Natural killer cell treated with Interleukin-12 subunit alpha and Interleukin-12 subunit beta and Interleukin-15 and Interleukin-18, amount 100 ng/mL, for 72 hours (primary cell): ENCODE data around the gene ROBO1. TPM values are rescaled to one million over a fixed set of nuclear protein-coding genes. Genes with fewer than 3 reads are reported as not detected.

Source experiments
- ATAC-seq, 2 donors: fragments of 150-1000 bp; cut with Tn5 transposase in 1 of 2; sonication (Bioruptor Pico), chemical (Tn5 transposase) in 1 of 2; 2 replicates each; pipeline ENCODE4 v1.10.0; 2021
- DNase-seq: peaks from one replicate; pipeline ENCODE4 v3.0.0; 2022; ENCODE audit warnings: low spot score
- H3K27ac Mint-ChIP-seq, 2 donors: 1 replicate in 1 of 2; 2 replicates in 1 of 2; pipeline ENCODE4 v1.8.0; 2022; ENCODE audit warnings: mixed read lengths in 2 of 2, mild to moderate bottlenecking in 1 of 2, moderate library complexity in 1 of 2
- H3K27me3 Mint-ChIP-seq, 2 donors: 1 replicate in 1 of 2; 2 replicates in 1 of 2; pipeline ENCODE4 v1.8.0; 2022; ENCODE audit warnings: mixed read lengths in 2 of 2
- H3K36me3 Mint-ChIP-seq: one replicate; pipeline ENCODE4 v1.8.0; 2022; ENCODE audit warnings: mixed read lengths
- H3K4me1 Mint-ChIP-seq, 2 donors: 1 replicate in 1 of 2; 2 replicates in 1 of 2; pipeline ENCODE4 v1.8.0; 2022; ENCODE audit warnings: low read depth in 2 of 2, mixed read lengths in 2 of 2, mild to moderate bottlenecking in 1 of 2
- H3K4me3 Mint-ChIP-seq: one replicate; pipeline ENCODE4 v1.8.0; 2022; ENCODE audit warnings: mixed read lengths
- H3K9me3 Mint-ChIP-seq: 2 replicates; pipeline ENCODE4 v1.8.0; 2022; ENCODE audit warnings: mixed read lengths
- total RNA-seq, 2 donors: library from RNA; stranded (reverse); gene quantifications; one replicate each; pipeline ENCODE4 v1.2.3, GENCODE V29; 2022

The ROBO1 gene
- total RNA-seq, 2 donors from 2014 or later: 0.05 TPM; not detected in 1

GRCh38 chr3:79436387-79436786 is 331.4 kb downstream of the ROBO1 start:
- DNase-seq (no peak), ATAC-seq (no peak)
- no peaks in the 10 kb centered on the region for H3K36me3 Mint-ChIP-seq
- no peak overlapping the region for H3K27ac Mint-ChIP-seq
- no peaks in the 10 kb centered on the region for H3K27me3 Mint-ChIP-seq
- no peaks in the 10 kb centered on the region for H3K4me1 Mint-ChIP-seq
- no peak overlapping the region for H3K4me3 Mint-ChIP-seq
- H3K9me3 Mint-ChIP-seq: peaks cover 10% of the 10 kb centered on the region

GRCh38 chr3:79427081-79427480 is 340.7 kb downstream of the ROBO1 start:
- H3K27me3 Mint-ChIP-seq: no peaks in the 10 kb centered on the region
- DNase-seq: no peak

GRCh38 chr3:79424811-79425210 is 343.0 kb downstream of the ROBO1 start:
- DNase-seq (no peak), ATAC-seq (no peak)
- Mint-ChIP-seq H3K27me3 (no peaks in the 10 kb centered on the region), H3K4me3 (no peak overlapping the region), H3K27ac (no peak overlapping the region), H3K9me3 (peaks cover 11% of the 10 kb centered on the region), H3K36me3 (no peaks in the 10 kb centered on the region), H3K4me1 (no peaks in the 10 kb centered on the region)

More at GRCh38 chr3:79427081-79427480, 340.7 kb downstream of the ROBO1 start:
- no peaks in the 10 kb centered on the region for H3K36me3 Mint-ChIP-seq
- H3K4me1 Mint-ChIP-seq: no peaks in the 10 kb centered on the region
- H3K4me3 Mint-ChIP-seq: no peak overlapping the region
- peaks cover 5% of the 10 kb centered on the region for H3K9me3 Mint-ChIP-seq
- no peak overlapping the region for H3K27ac Mint-ChIP-seq
- no peak for ATAC-seq

- no peaks in the 10 kb centered on the region for H3K4me1 Mint-ChIP-seq
- peaks cover 15% of the 10 kb centered on the region for H3K9me3 Mint-ChIP-seq
- no peak overlapping the region for H3K4me3 Mint-ChIP-seq
- no peak for DNase-seq
- no peak overlapping the region for H3K27ac Mint-ChIP-seq
- no peaks in the 10 kb centered on the region for H3K36me3 Mint-ChIP-seq
- ATAC-seq: no peak
- H3K27me3 Mint-ChIP-seq: no peaks in the 10 kb centered on the region
Measured at GRCh38 chr3:79423417-79423816, 344.4 kb downstream of the ROBO1 start.

- no peaks in the 10 kb centered on the region for H3K27me3 Mint-ChIP-seq
- no peak overlapping the region for H3K27ac Mint-ChIP-seq
- H3K4me1 Mint-ChIP-seq: no peaks in the 10 kb centered on the region
- no peaks in the 10 kb centered on the region for H3K36me3 Mint-ChIP-seq
- no peak overlapping the region for H3K4me3 Mint-ChIP-seq
- peaks cover 10% of the 10 kb centered on the region for H3K9me3 Mint-ChIP-seq
- no peak for DNase-seq
- no peak for ATAC-seq
Measured at GRCh38 chr3:79421273-79421672, 346.5 kb downstream of the ROBO1 start.

GRCh38 chr3:79418855-79419621 is 348.8 kb downstream of the ROBO1 start:
- no peaks in the 10 kb centered on the region for H3K4me1 Mint-ChIP-seq
- H3K4me3 Mint-ChIP-seq: no peak overlapping the region
- no peak for DNase-seq
- no peaks in the 10 kb centered on the region for H3K36me3 Mint-ChIP-seq
- H3K9me3 Mint-ChIP-seq: peaks cover 13% of the 10 kb centered on the region
- no peak for ATAC-seq
- no peak overlapping the region for H3K27ac Mint-ChIP-seq
- H3K27me3 Mint-ChIP-seq: no peaks in the 10 kb centered on the region

- no peaks in the 10 kb centered on the region for H3K27me3 Mint-ChIP-seq
- H3K9me3 Mint-ChIP-seq: peaks cover 17% of the 10 kb centered on the region
- ATAC-seq (no peak), DNase-seq (no peak)
- H3K4me1 Mint-ChIP-seq: no peaks in the 10 kb centered on the region
- no peaks in the 10 kb centered on the region for H3K36me3 Mint-ChIP-seq
- H3K27ac Mint-ChIP-seq: no peak overlapping the region
- no peak overlapping the region for H3K4me3 Mint-ChIP-seq
Measured at GRCh38 chr3:79415356-79415755, 352.4 kb downstream of the ROBO1 start.

- no peak overlapping the region for H3K27ac Mint-ChIP-seq
- DNase-seq: no peak
- H3K4me1 Mint-ChIP-seq: no peaks in the 10 kb centered on the region
- no peak for ATAC-seq
- H3K9me3 Mint-ChIP-seq: peaks cover 17% of the 10 kb centered on the region
- H3K4me3 Mint-ChIP-seq: no peak overlapping the region
- no peaks in the 10 kb centered on the region for H3K36me3 Mint-ChIP-seq
- H3K27me3 Mint-ChIP-seq: no peaks in the 10 kb centered on the region
Measured at GRCh38 chr3:79414806-79415205, 353.0 kb downstream of the ROBO1 start.

GRCh38 chr3:79414035-79414434 is 353.8 kb downstream of the ROBO1 start:
- H3K27me3 Mint-ChIP-seq: no peaks in the 10 kb centered on the region
- no peaks in the 10 kb centered on the region for H3K4me1 Mint-ChIP-seq
- no peak overlapping the region for H3K27ac Mint-ChIP-seq
- ATAC-seq (no peak), DNase-seq (no peak)
- peaks cover 16% of the 10 kb centered on the region for H3K9me3 Mint-ChIP-seq
- no peaks in the 10 kb centered on the region for H3K36me3 Mint-ChIP-seq
- no peak overlapping the region for H3K4me3 Mint-ChIP-seq

- DNase-seq: no peak
- ATAC-seq: no peak
Measured at GRCh38 chr3:79412537-79412936, 355.3 kb downstream of the ROBO1 start.

GRCh38 chr3:79410617-79411016 is 357.2 kb downstream of the ROBO1 start:
- no peak for ATAC-seq
- Mint-ChIP-seq H3K4me3 (no peak overlapping the region), H3K27ac (no peak overlapping the region), H3K4me1 (no peaks in the 10 kb centered on the region), H3K27me3 (no peaks in the 10 kb centered on the region), H3K9me3 (peaks cover 13% of the 10 kb centered on the region), H3K36me3 (no peaks in the 10 kb centered on the region)
- no peak for DNase-seq

More at GRCh38 chr3:79412537-79412936, 355.3 kb downstream of the ROBO1 start:
- Mint-ChIP-seq H3K4me1 (no peaks in the 10 kb centered on the region), H3K27ac (no peak overlapping the region), H3K27me3 (no peaks in the 10 kb centered on the region), H3K36me3 (no peaks in the 10 kb centered on the region), H3K9me3 (peaks cover 13% of the 10 kb centered on the region), H3K4me3 (no peak overlapping the region)

- H3K36me3 Mint-ChIP-seq: no peaks in the 10 kb centered on the region
- ATAC-seq: no peak
- H3K4me3 Mint-ChIP-seq: no peak overlapping the region
Measured at GRCh38 chr3:79410136-79410535, 357.7 kb downstream of the ROBO1 start.

GRCh38 chr3:79406175-79406574 is 361.6 kb downstream of the ROBO1 start:
- Mint-ChIP-seq H3K4me3 (no peak overlapping the region), H3K36me3 (no peaks in the 10 kb centered on the region), H3K9me3 (peaks cover 10% of the 10 kb centered on the region), H3K27ac (no peak overlapping the region), H3K27me3 (no peaks in the 10 kb centered on the region), H3K4me1 (no peaks in the 10 kb centered on the region)
- ATAC-seq (no peak), DNase-seq (no peak)

More at GRCh38 chr3:79410136-79410535, 357.7 kb downstream of the ROBO1 start:
- Mint-ChIP-seq H3K27ac (no peak overlapping the region), H3K4me1 (no peaks in the 10 kb centered on the region), H3K9me3 (peaks cover 13% of the 10 kb centered on the region), H3K27me3 (no peaks in the 10 kb centered on the region)
- no peak for DNase-seq

- Mint-ChIP-seq H3K4me1 (no peaks in the 10 kb centered on the region), H3K27ac (no peak overlapping the region), H3K36me3 (no peaks in the 10 kb centered on the region), H3K4me3 (no peak overlapping the region), H3K27me3 (no peaks in the 10 kb centered on the region), H3K9me3 (peaks cover 4% of the 10 kb centered on the region)
- no peak for DNase-seq
- ATAC-seq: no peak
Measured at GRCh38 chr3:79405183-79405582, 362.6 kb downstream of the ROBO1 start.

GRCh38 chr3:79396595-79396994 is 371.2 kb downstream of the ROBO1 start:
- no peak for ATAC-seq
- no peaks in the 10 kb centered on the region for H3K36me3 Mint-ChIP-seq
- H3K4me1 Mint-ChIP-seq: no peaks in the 10 kb centered on the region
- H3K27me3 Mint-ChIP-seq: no peaks in the 10 kb centered on the region
- no peak for DNase-seq
- no peak overlapping the region for H3K4me3 Mint-ChIP-seq
- no peak overlapping the region for H3K27ac Mint-ChIP-seq
- peaks cover 4% of the 10 kb centered on the region for H3K9me3 Mint-ChIP-seq
